ENCODE data around the gene UBE2J2. TPM values are rescaled to one million over a fixed set of nuclear protein-coding genes. Genes with fewer than 3 reads are reported as not detected.

Gene UBE2J2
- total and polyA plus RNA-seq, 4 donors, result 21.0 to 30.4 (median 25.8) TPM

DNA sequence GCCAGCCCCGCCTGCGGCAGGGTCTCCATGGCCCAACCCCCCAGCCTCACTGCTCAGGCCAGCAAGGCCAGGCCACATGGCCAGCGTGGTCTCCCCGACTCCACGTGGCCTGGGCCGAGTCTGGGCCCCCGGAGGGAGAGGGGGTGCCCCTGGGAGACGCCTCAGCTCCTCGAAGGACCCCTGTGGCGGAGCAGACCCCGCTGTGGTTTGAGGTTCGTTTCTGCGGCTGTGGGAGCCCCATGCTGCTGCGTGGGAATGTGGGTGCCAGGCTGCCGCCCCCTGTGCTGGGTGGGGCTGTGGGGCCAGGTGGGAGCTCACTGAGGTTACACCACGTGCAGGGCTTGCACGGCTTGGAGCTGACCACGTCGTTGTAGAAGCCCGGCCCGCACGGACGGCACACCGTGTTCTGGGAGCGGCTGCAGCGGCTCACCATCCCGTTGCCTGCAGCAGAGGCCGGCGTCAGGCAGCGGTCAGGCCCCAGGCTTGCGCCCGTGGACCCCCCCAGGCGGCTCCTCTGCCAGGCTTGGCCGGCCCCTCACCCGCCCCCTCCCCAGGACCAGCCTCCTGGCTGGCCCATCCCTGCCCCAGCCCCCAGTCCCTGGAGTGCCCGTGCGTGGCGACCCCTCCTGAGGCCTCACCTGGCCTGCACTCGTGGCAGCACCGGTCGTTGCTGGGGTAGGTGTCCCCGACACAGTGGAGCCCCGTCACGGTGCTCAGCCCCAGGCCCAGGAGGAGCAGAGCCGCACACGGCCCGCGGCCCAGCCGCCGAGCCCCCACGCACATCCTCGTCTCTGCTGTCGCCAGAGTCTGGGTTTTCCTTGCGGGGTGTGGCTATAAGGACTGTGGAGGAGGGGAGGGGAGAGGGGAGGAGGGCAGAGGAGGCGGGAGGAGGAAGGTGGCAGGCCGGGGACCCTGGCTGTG lies 60.0 kb downstream of the UBE2J2 start, which contains the start of gene TNFRSF4:
TNFRSF4 (minus strand) TSS at position 809 of the 921 bp plus-strand sequence; CDS start at position 783, 26 bp downstream.
- H3K27ac ChIP-seq (ENCODE audit: low read depth in 1 of 2, low read length in 2 of 2), result no peak within 1 kb of the TSS
- no peaks in the 10 kb centered on the region for H3K27me3 ChIP-seq (ENCODE audit: control insufficient read depth in 4 of 4, insufficient read depth in 4 of 4, low read length in 3 of 4)
- TF ChIP-seq HNF4A (conservative IDR thresholded peaks at IDR 0.05) (no peak), EGR1 (IDR thresholded peaks at IDR 0.05; ENCODE audit: low read depth in 2 of 2) (no peak), SP1 (IDR thresholded peaks at IDR 0.05) (no peak), MAX (IDR thresholded peaks at IDR 0.05) (no peak), YY1 (IDR thresholded peaks at IDR 0.05) (no peak), REST (IDR thresholded peaks at IDR 0.05) (no peak), TAF1 (conservative IDR thresholded peaks at IDR 0.05) (no peak), RAD21 (IDR thresholded peaks at IDR 0.05) (no peak), NR2F2 (IDR thresholded peaks at IDR 0.05) (no peak), FOXA1 (IDR thresholded peaks at IDR 0.05) (no peak), JUND (IDR thresholded peaks at IDR 0.05) (no peak), GABPA (IDR thresholded peaks at IDR 0.05 in 1 of 2, conservative IDR thresholded peaks at IDR 0.05 in 1 of 2) (no peak), HNF4G (IDR thresholded peaks at IDR 0.05) (no peak), FOXA2 (IDR thresholded peaks at IDR 0.05) (no peak), RXRA (IDR thresholded peaks at IDR 0.05) (no peak)
- TF ChIP-seq, protein P1, sequence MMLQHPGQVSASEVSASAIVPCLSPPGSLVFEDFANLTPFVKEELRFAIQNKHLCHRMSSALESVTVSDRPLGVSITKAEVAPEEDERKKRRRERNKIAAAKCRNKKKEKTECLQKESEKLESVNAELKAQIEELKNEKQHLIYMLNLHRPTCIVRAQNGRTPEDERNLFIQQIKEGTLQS (IDR thresholded peaks at IDR 0.05), result no peak
- TF ChIP-seq, protein P2, sequence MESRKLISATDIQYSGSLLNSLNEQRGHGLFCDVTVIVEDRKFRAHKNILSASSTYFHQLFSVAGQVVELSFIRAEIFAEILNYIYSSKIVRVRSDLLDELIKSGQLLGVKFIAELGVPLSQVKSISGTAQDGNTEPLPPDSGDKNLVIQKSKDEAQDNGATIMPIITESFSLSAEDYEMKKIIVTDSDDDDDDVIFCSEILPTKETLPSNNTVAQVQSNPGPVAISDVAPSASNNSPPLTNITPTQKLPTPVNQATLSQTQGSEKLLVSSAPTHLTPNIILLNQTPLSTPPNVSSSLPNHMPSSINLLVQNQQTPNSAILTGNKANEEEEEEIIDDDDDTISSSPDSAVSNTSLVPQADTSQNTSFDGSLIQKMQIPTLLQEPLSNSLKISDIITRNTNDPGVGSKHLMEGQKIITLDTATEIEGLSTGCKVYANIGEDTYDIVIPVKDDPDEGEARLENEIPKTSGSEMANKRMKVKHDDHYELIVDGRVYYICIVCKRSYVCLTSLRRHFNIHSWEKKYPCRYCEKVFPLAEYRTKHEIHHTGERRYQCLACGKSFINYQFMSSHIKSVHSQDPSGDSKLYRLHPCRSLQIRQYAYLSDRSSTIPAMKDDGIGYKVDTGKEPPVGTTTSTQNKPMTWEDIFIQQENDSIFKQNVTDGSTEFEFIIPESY (IDR thresholded peaks at IDR 0.05), result no peak
- TF ChIP-seq, protein P3, sequence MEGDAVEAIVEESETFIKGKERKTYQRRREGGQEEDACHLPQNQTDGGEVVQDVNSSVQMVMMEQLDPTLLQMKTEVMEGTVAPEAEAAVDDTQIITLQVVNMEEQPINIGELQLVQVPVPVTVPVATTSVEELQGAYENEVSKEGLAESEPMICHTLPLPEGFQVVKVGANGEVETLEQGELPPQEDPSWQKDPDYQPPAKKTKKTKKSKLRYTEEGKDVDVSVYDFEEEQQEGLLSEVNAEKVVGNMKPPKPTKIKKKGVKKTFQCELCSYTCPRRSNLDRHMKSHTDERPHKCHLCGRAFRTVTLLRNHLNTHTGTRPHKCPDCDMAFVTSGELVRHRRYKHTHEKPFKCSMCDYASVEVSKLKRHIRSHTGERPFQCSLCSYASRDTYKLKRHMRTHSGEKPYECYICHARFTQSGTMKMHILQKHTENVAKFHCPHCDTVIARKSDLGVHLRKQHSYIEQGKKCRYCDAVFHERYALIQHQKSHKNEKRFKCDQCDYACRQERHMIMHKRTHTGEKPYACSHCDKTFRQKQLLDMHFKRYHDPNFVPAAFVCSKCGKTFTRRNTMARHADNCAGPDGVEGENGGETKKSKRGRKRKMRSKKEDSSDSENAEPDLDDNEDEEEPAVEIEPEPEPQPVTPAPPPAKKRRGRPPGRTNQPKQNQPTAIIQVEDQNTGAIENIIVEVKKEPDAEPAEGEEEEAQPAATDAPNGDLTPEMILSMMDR (IDR thresholded peaks at IDR 0.05; ENCODE audit: low read depth, low read length, missing input control), result no peak
- WGBS, result 62% methylated on average over 56 of the region's 56 CpGs
- no peak within 1 kb of the TSS for H3K4me3 ChIP-seq (ENCODE audit: low read depth in 1 of 3, low read length in 3 of 3)
- peaks cover 7 to 25% (median 12%) of the 10 kb centered on the region in 4 donors for H3K36me3 ChIP-seq (ENCODE audit: control insufficient read depth in 4 of 4, insufficient read depth in 3 of 4, low read depth in 1 of 4, low read length in 3 of 4)
- no peak within 1 kb of the TSS for H3K9ac ChIP-seq (ENCODE audit: low read depth in 1 of 2, low read length in 2 of 2)
- no peaks in the 10 kb centered on the region for H3K9me3 ChIP-seq (ENCODE audit: control insufficient read depth in 4 of 4, low read length in 3 of 4)
- peaks cover 0 to 8% (median 0%) of the 10 kb centered on the region in 4 donors for H3K4me1 ChIP-seq (ENCODE audit: control insufficient read depth in 4 of 4, insufficient read depth in 4 of 4, low read length in 3 of 4)
- DNase-seq (ENCODE audit: low spot score), result no peak
